A673 (cell line): Measurements from ENCODE around the gene DEXI. TPM values are rescaled to one million over a fixed set of nuclear protein-coding genes. Genes with fewer than 3 reads are reported as not detected.
"Not testable (repeated sequence)": the region's sequence is repeated elsewhere in the genome, so short reads cannot be mapped to it uniquely, and the experiment has no call there.

Experiments
- BruUV-seq: library from RNA; stranded (reverse); fragments of 400-500 nt; replicated peaks from 2 replicates; lab custom pipeline; 2021; lab: Mats Ljungman, UMichigan
- CTCF ChIA-PET: fragments of 300-600 bp; sonication (Branson Sonifier 250); formaldehyde crosslinking; loops from one replicate; lab custom pipeline; 2022; ENCODE audit warnings: antibody characterized with exemption; lab: Charles Lee
- POLR2A ChIA-PET: fragments of 300-600 bp; sonication (Branson Sonifier 250); formaldehyde crosslinking; loops from one replicate; lab custom pipeline; 2022; ENCODE audit warnings: antibody characterized with exemption; ENCODE audit not compliant: low non-redundant PET; lab: Charles Lee
- DNase-seq: peaks from one replicate; pipeline ENCODE4 v3.0.0-alpha.2; 2015; ENCODE audit warnings: low spot score
- H3K27ac ChIP-seq: fragments of 200-600 bp; sonication (generic); 2 replicates; pipeline ENCODE4 v1.5.1; 2016; ENCODE audit warnings: mixed run types, low read depth, mild to moderate bottlenecking, mixed read lengths, antibody characterized with exemption, low read length; ENCODE audit not compliant: poor library complexity, severe bottlenecking
- H3K27me3 ChIP-seq: fragments of 200-600 bp; sonication (generic); replicated peaks from 2 replicates; pipeline ENCODE4 v1.6.1; 2017; ENCODE audit warnings: mixed run types, low read depth, mild to moderate bottlenecking, mixed read lengths, antibody characterized with exemption, low read length; ENCODE audit not compliant: insufficient read depth, poor library complexity
- H3K36me3 ChIP-seq: fragments of 200-600 bp; sonication (generic); 2 replicates; pipeline ENCODE4 v1.6.1; 2016; ENCODE audit warnings: mixed run types, mild to moderate bottlenecking, mixed read lengths, antibody characterized with exemption, low read length; ENCODE audit not compliant: insufficient read depth, poor library complexity, severe bottlenecking
- H3K4me1 ChIP-seq: fragments of 200-600 bp; sonication (generic); 2 replicates; pipeline ENCODE4 v1.6.1; 2017; ENCODE audit warnings: mixed run types, mild to moderate bottlenecking, mixed read lengths, antibody characterized with exemption, low read length; ENCODE audit not compliant: insufficient read depth, poor library complexity, severe bottlenecking
- H3K4me3 ChIP-seq: fragments of 200-600 bp; sonication (generic); 2 replicates; pipeline ENCODE4 v1.5.1; 2016; ENCODE audit warnings: low read depth, mixed run types, mild to moderate bottlenecking, mixed read lengths, low read length; ENCODE audit not compliant: poor library complexity, severe bottlenecking
- H3K9me3 ChIP-seq: fragments of 200-600 bp; sonication (generic); 2 replicates; pipeline ENCODE4 v1.6.1; 2016; ENCODE audit warnings: mixed run types, low read depth, mild to moderate bottlenecking, mixed read lengths, antibody characterized with exemption, low read length; ENCODE audit not compliant: poor library complexity, severe bottlenecking
- CTCF ChIP-seq: fragments of 300-800, 200-600 bp; sonication (generic); conservative IDR thresholded peaks from 2 replicates; pipeline ENCODE4 v1.5.1; 2017; ENCODE audit warnings: low read depth, mild to moderate bottlenecking, antibody characterized with exemption, low read length, moderate library complexity, mixed read lengths
- EZH2 ChIP-seq: fragments of 200-600 bp; sonication (generic); IDR thresholded peaks from 2 replicates; pipeline ENCODE4 v1.6.1; 2017; ENCODE audit warnings: borderline replicate concordance, low read depth, mild to moderate bottlenecking, mixed read lengths, antibody characterized with exemption, low read length; ENCODE audit not compliant: poor library complexity, severe bottlenecking
- intact Hi-C: fragments of 100-400 bp; cut with micrococcal nuclease; formaldehyde crosslinking; loops from one replicate; pipeline ENCODE4 v1.10.0; 2022; ENCODE audit not compliant: unreplicated experiment
- total RNA-seq: library from RNA; stranded (reverse); gene quantifications from 2 replicates; pipeline ENCODE4 v1.2.3, GENCODE V29; 2021

The DEXI gene
- total RNA-seq, 1 experiment from 2014 or later, result 30.7 TPM

DNA sequence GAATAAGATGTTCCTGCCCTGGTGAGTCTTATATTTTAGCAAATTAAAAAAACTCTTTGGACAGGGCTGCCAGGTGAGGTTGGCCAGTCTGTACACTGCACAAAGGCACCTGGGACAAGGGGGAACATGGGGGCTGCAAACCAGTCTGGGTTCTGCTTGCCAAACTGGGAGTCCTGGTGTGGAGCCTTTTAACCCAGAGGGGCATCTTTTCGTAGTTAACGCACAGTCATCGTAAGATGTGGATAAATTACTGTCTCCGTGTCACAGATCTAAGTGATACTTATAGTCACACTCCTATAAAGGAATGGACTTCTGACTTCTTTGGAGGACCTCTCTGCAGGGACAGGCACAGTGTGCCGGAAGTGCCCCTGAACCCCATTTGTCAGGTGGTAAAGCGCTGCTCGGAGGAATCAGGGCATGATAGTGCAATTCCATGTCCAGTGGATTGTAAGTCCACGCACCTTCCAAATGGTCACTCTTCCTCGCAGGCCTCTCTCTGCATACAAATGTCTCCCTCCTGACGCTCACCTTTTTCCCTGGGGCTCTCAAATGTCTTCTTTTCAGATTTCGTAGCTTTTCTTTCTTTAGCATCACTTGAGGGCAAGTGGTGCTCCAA is 14.7 kb downstream of the DEXI start:
- Histone ChIP-seq H3K36me3 (no peaks in the 10 kb centered on the region), H3K27me3 (no peaks in the 10 kb centered on the region), H3K9me3 (no peaks in the 10 kb centered on the region), H3K4me3 (no peak overlapping the region), H3K27ac (no peak overlapping the region), H3K4me1 (no peaks in the 10 kb centered on the region)
- ChIA-PET POLR2A (no interaction called here), CTCF (no interaction called here)
- BruUV-seq, result no TSS peak
- DNase-seq, result no peak
- intact Hi-C loops, result no loop called here
- TF ChIP-seq EZH2, result no peak
- no peak for TF ChIP-seq CTCF

DNA sequence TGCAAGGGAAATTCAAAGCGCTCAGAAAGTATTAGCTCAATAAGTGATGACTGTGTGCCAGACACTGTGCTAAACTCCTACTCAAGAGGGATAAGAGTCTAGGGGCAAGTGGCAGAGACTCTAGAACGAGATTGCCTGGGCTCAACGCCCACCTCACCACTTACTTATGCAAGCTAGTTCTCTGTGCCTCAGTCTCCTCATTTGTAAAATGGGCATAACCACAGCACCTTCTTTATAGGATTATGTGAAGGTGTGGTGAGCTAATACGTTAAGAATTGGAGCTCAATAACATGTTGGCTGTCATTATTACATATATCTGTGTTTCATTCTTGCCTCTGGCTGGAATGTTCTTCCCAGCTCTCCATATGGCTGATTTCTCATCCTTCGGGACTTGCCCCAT is 15.4 kb downstream of the DEXI start:
- intact Hi-C loops, result no loop called here
- DNase-seq, result no peak
- no peaks in the 10 kb centered on the region for H3K27me3 ChIP-seq
- no peak overlapping the region for H3K4me3 ChIP-seq
- ChIA-PET CTCF (no interaction called here), POLR2A (no interaction called here)
- no peaks in the 10 kb centered on the region for H3K4me1 ChIP-seq
- BruUV-seq, result no TSS peak
- no peak for TF ChIP-seq EZH2
- TF ChIP-seq CTCF, result no peak
- no peaks in the 10 kb centered on the region for H3K36me3 ChIP-seq
- no peaks in the 10 kb centered on the region for H3K9me3 ChIP-seq
- no peak overlapping the region for H3K27ac ChIP-seq

DNA sequence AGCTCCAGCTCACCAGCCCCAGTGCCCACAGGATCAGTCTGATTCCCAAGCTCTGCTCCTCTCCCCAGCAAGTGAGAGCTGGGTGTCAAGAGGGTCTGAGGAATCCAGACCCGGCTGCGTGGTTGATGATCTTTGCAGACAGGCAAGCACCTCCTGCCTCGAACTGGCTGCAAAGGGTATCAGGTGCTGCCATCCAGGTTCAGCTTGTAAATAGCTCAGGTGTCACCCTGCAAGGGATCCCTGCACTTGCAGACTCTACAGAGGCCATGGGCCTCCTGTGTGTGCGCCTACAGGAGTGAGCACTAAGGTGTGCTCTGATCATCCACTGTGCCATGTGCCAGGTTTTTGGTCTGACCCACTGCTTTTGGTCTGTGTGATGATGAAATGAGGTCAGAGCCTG is 16.2 kb downstream of the DEXI start:
- ChIA-PET POLR2A (no interaction called here), CTCF (no interaction called here)
- no peaks in the 10 kb centered on the region for H3K9me3 ChIP-seq
- H3K27me3 ChIP-seq, result no peaks in the 10 kb centered on the region
- no peak for DNase-seq
- no TSS peak for BruUV-seq
- no peak overlapping the region for H3K27ac ChIP-seq
- no peaks in the 10 kb centered on the region for H3K36me3 ChIP-seq
- H3K4me3 ChIP-seq, result no peak overlapping the region
- no peaks in the 10 kb centered on the region for H3K4me1 ChIP-seq
- no peak for TF ChIP-seq CTCF
- TF ChIP-seq EZH2, result no peak
- intact Hi-C loops, result no loop called here

GRCh38 chr16:10925285-10925684 is 17.0 kb downstream of the DEXI start:
- BruUV-seq, H3K4me1 ChIP-seq, H3K9me3 ChIP-seq, intact Hi-C loops, POLR2A ChIA-PET, H3K4me3 ChIP-seq, H3K36me3 ChIP-seq, H3K27me3 ChIP-seq, CTCF ChIA-PET, DNase-seq, H3K27ac ChIP-seq: not testable (repeated sequence)
